Amniotic stem cell (primary cell): ENCODE data around the gene CSRP3.

Experiments
- DNase-seq: peaks from one replicate; lab custom pipeline; 2025; lab: John Stamatoyannopoulos, UW

Gene CSRP3

GRCh38 chr11:19225581-19225980 lies 23.8 kb upstream of the CSRP3 start:
- no peak for DNase-seq

DNA sequence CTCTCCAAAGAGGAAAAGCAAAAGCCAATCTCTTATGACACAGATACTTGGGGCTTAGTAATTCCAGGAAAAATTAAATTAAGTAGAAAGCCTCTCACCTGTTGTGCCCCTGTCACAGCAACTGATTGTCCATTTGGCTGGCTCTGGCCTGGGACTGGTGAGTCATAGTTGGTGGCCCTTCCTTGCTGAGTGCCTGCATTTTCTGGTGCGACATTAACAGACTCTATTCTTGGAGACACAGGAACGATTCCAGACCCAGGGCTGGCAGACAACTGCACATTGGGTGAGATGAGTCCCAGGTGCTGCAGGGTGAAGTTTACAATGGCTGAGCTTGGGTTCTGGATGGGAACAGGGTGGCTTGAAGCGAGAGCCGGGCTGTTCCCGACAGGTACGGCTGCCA lies 23.3 kb upstream of the CSRP3 start:
- no peak for DNase-seq

- no peak for DNase-seq
Observed at GRCh38 chr11:19220903-19221724, 19.3 kb upstream of the CSRP3 start.

GRCh38 chr11:19218786-19219460 lies 17.1 kb upstream of the CSRP3 start:
- no peak for DNase-seq

DNA sequence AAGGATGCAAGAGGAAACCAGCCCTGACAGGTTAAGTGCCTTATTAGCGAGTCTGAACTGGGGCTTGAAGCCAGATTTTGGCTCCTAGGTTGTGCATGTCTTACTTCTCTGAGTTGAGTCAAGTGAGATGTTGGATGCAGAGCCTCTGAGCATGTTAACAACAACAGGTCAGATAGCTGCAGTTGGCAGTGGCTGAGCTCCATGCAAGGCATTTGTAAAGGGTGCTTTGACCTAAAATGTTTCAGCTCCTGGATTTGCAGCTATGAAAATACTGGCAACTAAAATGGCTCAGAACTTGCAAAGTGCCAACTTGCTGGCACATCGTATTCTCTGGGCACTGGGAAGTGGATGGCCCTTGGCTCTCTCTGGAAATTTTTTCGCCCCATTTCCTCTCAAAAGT lies 16.4 kb upstream of the CSRP3 start:
- no peak for DNase-seq

DNA sequence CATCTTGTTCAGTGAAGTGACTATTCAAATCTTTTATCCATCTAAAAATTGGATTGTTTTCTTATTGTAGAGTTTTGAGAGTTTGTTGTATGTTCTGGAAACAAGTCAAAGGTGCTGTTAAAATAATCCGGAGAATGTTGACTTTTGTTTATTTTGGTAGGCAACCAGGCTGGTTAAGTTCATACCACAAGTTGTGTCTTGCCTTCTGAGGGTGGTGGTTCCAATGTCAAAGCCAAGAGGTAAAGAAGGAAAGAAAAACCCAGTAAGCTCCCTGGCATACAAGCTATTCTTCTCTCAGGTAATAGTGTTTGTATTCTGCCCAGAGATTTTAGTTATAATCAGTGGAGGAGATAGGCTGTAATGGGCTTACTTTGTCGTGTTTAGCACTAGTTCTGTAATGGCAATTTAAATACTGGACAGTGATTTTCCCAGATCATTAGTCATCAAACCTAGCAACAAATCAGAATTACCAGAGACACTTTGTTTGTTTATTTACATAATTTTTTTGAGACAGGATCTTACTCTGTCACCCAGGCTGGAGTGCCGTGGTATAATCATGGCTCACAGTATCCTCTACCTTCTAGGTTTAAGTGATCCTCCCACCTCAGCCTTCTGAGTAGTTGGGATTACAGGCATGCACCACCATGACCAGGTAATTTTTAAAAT lies 15.1 kb upstream of the CSRP3 start:
- no peak for DNase-seq

- no peak for DNase-seq
Observed at GRCh38 chr11:19216021-19216420, 14.2 kb upstream of the CSRP3 start.

DNA sequence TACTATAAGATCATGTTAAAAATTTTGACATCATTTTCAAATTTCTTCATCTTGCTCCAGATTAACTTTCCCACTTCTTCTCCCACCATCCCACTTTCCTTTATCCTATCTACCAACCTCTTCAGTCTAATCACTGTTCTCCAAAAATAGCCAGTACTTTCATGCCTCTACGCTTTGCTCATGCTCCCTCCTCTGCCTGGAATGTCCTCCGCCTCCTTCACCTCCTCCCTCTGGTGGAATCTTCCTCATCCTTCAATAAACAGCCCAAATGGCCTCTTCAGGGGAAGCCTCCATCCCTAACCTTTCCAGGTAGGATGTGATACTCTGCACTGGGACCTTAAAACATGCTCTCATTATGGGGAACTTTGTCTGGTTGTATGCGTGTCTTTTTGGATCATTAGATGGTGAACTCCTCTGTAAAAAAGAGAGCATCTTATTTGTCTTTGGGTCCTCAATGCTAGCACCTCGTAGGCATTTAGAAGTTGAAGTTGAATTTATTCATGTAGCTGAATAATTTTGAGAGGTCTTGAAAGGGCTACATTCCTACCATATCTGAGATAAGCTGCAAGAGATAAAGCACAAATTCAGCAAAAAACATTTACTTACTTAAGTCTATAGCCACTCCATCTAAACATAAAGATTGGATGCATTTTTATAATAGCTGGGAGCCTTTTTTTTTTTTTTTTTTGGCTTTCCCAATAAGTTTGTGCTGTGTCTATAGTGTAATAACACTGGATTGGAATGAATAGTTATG lies 8.0 kb upstream of the CSRP3 start:
- DNase-seq: no peak

DNA sequence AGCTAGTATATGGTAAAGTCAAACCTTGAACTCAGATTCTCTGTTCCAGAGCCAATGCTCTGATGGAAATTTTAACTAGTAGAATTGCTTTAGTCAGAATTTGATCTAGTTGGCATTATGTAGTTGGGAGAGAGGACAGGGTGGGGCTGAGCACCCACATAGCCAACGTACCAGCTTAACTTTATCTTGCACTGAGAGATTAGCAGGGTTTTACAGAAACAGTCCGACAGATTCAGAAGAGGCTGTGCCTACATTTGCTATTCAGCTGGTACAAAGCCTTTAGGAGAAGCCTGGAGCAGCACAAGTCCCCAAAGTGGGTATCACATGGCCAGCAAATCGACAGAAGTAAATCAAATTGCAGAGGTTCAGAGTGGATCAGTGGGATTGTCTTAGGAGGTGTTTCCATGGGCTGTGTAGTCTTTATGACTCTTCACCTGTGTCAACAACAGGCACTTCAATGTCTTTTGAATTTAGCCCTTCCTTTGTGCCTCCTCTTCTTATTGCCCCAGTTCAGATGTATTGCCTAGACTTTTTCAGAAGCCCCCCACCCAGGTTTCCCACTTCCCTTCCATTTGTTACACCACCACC lies 7.3 kb upstream of the CSRP3 start:
- no peak for DNase-seq

- DNase-seq: no peak
Observed at GRCh38 chr11:19208181-19208580, 6.4 kb upstream of the CSRP3 start.

GRCh38 chr11:19204836-19205235 lies 3.1 kb upstream of the CSRP3 start:
- DNase-seq: no peak

GRCh38 chr11:19200410-19201201 lies 1.2 kb downstream of the CSRP3 start:
- DNase-seq: no peak

GRCh38 chr11:19199771-19200170 lies 2.0 kb downstream of the CSRP3 start:
- DNase-seq: no peak

DNA sequence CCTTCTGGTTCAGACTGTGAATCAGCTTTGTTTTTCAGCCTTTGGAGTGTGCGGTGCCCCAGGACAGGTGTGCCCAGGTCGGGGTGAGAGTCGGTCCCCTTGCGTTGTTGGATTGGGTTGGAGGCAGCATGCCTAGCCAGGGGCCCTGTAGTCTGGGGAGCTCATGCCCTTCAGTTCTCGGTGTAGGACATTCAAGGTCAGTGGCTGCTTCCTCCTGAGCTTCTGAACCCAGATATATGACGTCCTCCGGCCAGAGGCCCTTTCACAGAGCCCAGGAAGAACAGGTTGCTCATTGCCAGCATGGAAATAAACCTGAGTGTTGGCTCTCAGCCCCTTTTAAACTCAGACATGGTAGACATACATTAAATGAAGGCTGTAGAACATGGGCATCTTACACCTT lies 2.7 kb downstream of the CSRP3 start:
- no peak for DNase-seq

DNA sequence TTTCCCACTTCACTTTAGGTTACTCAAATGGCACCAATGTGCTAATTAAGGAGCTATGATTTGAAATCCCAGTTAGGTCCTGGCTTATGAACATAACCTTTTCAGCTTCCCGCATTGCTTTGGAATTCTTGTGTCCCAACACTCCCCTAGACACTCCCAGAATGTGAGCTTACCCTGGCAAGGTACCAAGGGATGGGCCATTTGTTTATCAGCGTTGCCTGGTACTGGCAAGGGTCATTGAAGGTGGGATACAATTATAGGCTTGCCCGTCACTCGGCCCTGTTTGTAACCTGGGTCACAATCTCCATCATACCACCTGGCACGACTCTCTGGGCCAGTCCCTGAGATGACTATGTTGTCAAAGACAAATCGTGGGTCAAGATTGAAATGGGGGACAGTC lies 5.4 kb downstream of the CSRP3 start:
- DNase-seq: no peak

- DNase-seq: no peak
Observed at GRCh38 chr11:19194620-19195308, 7.0 kb downstream of the CSRP3 start.

DNA sequence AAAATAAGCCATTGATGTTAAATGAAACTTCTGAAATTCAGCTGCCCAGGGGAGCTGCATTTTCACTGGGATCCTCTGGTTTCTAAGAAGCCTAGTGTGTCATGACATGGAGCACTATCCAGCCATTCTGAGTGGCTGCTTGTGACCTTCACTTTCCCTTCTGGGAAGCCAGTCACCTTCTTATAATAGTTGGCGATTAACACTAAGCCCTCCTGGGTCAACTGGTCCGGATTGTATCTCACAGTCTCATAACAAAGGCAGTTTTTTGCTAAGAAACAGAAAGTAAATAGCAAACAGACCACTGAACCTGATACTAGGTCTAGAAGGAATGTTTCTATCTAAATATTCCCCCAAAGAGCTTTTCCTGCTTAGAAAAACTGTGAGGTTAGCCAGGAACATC lies 7.9 kb downstream of the CSRP3 start:
- DNase-seq: no peak

GRCh38 chr11:19191530-19192169 lies 10.1 kb downstream of the CSRP3 start:
- DNase-seq: no peak

- no peak for DNase-seq
Observed at GRCh38 chr11:19187833-19188258, 13.9 kb downstream of the CSRP3 start.
